Brain pericyte (primary cell): ENCODE data around the gene TBC1D24.
A peak's percentile ranks its signal among the peaks of the same experiment; 100 is the strongest.

ENCODE experiments used
- DNase-seq: peaks from one replicate; pipeline ENCODE4 v3.0.0-alpha.2; 2012; ENCODE audit warnings: low read depth, low spot score

The TBC1D24 gene

DNA sequence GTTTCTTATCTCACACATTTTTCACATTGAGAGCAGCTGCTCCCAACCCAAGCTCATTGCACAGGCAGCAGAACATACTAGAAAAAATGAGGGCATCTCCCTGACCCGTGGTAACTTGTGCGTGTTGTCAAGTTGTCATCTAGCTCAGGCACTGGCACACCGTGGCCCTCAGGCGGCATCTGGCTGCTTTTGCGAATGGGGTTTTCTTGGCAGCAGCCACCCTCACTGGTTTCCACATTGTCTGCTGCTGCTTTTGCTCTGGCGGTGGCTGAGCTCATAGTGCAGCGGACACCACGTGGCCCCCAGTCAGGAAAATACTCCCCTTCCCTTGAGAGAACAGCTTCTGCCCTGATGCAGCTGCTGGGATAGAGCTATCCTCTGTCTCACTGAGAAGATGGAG is 24.4 kb upstream of the TBC1D24 start:
- DNase-seq: no peak

DNA sequence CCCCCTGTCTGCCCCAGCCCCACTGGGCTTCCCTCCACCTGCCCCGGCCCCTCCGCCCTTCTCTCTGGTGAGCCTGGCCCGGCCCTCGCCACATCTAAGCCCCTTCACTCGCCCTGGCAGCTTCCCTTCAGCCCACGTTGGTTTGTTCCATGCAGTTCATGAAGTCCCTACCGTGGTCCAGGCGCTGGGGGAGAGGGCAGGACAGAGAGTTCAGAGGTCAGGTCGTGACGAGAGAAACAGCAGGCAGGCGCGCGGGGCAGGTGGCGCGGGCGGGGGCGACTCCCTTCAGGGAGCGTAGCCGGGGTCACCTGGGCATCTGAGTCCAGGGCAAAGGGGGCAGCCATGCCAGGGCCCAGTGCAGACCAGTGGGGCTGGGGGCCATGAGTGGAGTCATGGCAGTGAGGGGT is 23.9 kb upstream of the TBC1D24 start:
- no peak for DNase-seq

- no peak for DNase-seq
Measured at GRCh38 chr16:2451851-2452320, 23.0 kb upstream of the TBC1D24 start.

GRCh38 chr16:2452650-2453049 is 22.3 kb upstream of the TBC1D24 start:
- no peak for DNase-seq

DNA sequence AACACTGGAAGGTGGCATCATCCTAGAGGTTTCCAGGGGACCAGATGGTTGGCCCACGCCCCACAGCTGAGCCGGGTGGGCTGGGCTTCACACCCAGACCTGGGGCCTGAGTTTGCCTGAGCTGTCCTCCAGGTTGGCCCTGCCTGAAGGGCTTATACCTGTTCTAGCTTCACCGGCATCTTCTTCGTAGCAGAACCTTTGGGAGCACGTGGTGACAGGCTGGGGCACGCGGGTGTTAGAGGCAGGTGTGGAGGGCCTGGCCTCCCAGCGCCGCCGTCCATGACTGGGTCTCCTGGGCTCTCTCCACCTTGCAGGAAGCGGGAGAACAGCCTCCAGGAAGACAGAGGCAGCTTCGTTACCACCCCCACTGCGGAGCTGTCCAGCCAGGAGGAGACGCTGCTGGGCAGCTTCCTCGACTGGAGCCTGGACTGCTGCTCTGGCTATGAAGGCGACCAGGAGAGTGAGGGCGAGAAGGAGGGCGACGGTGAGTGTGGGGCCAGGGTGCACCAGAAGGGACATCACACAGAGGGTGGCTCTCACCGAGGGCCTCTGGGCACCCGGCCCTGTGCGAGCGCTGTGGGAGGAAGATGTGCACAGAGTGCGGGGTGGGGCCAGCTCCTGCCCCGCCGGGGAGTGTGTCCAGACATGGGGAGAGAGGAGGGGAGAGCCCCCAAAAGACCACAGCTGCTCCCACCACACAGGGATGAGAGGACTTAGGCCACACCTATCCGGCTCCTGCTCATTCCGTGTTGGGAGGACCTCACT is 19.7 kb upstream of the TBC1D24 start:
- DNase-seq: no peak

DNA sequence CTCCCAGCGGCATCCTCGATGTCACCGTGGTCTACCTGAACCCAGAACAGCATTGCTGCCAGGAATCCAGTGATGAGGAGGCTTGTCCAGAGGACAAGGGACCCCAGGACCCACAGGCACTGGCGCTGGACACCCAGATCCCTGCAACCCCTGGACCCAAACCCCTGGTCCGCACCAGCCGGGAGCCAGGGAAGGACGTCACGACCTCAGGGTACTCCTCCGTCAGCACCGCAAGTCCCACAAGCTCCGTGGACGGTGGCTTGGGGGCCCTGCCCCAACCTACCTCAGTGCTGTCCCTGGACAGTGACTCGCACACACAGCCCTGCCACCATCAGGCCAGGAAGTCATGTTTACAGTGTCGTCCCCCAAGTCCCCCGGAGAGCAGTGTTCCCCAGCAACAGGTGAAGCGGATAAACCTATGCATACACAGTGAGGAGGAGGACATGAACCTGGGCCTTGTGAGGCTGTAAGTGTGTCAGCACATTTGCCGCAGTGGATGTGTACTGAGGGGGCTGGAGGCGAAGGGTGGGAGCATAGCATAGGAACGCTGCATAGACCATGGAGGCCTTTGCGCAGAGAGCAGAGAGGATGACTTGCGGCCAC is 18.3 kb upstream of the TBC1D24 start:
- no peak for DNase-seq

DNA sequence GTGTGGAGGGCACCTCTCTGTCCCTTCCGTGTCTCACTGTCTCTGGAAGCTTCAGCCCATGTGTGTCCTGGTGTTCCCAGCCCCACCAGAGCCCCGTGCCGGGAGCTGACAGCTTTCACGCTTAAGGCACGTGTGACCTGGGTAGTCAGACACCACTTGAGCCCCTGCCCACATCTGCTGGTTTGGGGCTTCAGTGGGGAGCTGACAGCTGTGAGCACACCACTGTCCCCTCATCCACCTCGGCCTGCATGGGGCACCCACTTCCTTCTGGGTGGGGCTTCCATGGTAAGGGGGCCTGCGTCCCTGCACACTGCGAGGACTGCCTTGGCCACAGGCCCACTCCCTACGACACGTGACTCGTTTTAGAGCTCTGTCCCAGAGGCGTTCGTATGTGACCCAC is 17.7 kb upstream of the TBC1D24 start:
- no peak for DNase-seq

GRCh38 chr16:2457946-2458345 is 17.0 kb upstream of the TBC1D24 start:
- DNase-seq: peak; percentile 40

DNA sequence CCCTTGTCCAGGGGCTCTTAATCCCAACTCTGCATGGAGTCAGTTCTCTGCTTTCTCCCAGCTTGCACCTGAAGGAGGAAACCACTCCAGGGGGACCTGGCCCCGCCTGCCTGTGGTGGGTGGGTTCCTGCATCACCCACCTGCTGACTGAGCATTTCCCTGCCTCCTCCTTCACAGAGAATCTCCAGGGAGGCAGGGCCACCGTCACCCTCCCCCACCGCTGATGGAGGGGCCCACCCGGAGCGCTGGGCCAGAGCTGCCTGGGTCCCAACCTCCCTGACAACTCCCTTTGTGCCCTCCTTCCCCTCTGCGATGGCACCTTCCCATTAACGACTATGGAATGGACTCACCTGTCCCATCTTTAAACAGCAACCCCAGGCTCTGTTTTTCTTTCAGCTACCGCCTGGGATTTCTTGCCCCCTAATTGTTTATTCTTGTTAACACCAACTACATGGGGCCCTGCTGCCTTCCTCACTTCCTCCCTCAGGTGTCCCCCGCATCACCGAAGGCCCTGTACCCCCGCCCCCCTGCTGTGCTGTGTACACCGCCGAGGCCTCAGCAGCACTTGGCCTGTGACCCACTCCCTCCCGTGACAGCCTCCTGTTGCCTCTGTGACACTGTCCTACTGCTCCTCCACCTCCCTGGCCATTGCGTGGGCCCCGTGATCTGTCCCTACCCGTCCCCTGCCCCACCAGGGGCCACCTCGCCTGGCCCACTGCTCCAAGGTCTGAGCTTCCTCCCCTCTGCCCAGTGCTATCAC is 15.9 kb upstream of the TBC1D24 start:
- DNase-seq: no peak

DNA sequence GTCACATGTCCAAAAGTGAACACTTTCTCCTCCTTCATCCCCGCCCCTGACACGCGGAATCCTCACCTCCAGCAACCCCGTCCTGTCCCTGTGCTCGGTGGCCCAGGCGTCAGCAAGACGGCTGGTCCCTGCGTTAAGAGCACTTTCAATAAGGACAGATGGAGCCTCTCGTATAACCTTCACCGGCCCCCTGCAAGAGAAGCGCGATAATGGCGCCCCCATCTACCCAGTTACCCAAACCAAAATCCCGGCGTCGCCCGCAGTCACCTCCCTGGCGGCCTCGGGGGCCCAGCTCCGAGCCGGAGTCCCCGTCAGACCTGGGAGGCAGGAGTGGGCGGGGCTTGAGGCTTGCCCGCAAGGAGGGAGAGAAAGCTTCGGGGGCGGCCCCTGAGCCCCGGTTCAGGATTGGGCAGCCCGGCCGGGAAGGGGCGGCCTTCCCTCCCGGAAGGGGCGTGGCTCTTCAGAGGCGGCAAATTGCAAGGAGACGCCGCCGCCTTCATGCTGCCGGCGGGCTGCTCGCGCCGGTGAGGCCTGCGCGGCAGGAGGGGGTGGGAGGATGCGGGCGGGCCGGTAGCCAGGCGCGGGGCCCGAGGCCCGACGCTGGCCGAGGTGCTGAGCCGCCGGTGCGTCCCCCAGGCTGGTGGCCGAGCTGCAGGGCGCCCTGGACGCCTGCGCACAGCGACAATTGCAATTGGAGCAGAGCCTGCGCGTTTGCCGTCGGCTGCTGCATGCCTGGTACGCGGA is 15.1 kb upstream of the TBC1D24 start, which contains the start of gene TEDC2:
TSS of gene TEDC2 (plus strand) at position 463 of the 744 bp plus-strand sequence. CDS start at position 499, 36 bp downstream.
- DNase-seq: peak; percentile 61

DNA sequence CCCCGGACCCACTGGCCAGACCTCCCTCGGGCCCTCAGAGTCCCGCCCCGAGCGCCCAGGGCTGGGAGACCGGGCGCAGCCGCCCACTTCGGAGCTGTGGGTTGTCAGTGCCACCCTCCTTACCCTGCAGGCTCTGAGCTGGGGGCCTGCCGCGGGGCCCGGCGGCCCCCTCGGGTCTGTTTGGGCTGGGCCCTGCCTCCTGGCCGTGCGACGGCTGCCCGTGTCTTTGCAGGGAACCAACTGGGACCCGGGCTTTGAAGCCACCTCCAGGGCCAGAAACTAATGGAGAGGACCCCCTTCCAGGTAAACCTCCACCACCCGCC is 14.6 kb upstream of the TBC1D24 start:
- DNase-seq: no peak

- DNase-seq: no peak
Measured at GRCh38 chr16:2460916-2461315, 14.0 kb upstream of the TBC1D24 start.

GRCh38 chr16:2462031-2462866 is 12.7 kb upstream of the TBC1D24 start:
- no peak for DNase-seq

DNA sequence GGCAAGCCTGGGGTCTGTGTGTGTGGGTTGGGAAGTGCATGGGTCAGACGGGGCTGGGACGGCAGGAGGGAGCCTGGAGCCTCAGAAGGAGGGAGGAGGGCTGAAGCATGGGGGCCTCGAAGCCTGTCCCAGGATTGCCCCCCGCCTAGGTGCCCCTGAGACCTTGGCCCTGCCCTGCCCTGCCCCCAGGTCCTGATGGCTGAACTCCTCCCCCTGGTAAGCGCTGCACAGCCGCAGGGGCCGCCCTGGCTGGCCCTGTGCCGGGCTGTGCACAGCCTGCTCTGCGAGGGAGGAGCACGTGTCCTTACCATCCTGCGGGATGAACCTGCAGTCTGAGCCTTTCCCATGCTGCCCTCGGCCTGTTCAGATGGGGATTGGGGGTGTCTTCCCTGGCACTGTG is 10.6 kb upstream of the TBC1D24 start:
- no peak for DNase-seq

GRCh38 chr16:2465653-2466415 is 9.1 kb upstream of the TBC1D24 start:
- no peak for DNase-seq

GRCh38 chr16:2466667-2467527 is 8.0 kb upstream of the TBC1D24 start:
- DNase-seq: no peak

- DNase-seq: no peak
Measured at GRCh38 chr16:2467528-2468232, 7.2 kb upstream of the TBC1D24 start.

- DNase-seq: no peak
Measured at GRCh38 chr16:2468233-2468724, 6.6 kb upstream of the TBC1D24 start.
